Natural killer cell (primary cell): ENCODE data around the gene IL12RB2. TPM values are rescaled to one million over a fixed set of nuclear protein-coding genes. Genes with fewer than 3 reads are reported as not detected.

ENCODE experiments used
- ATAC-seq, 3 donors: fragments of 150-1000 bp in 2 of 3; fragments of 200-7000 bp in 1 of 3; cut with Tn5 transposase; 1 replicate in 1 of 3; 2 replicates in 2 of 3; pipeline ENCODE4 v1.10.0; 2021; ENCODE audit warnings: mild to moderate bottlenecking in 2 of 3, moderate library complexity in 2 of 3
- DNase-seq, 2 donors: peaks; one replicate each; pipeline versions ENCODE4 v3.0.0 to v3.0.0-alpha.2; 2013 to 2021; ENCODE audit warnings: mixed read lengths in 1 of 2
- H3K27ac ChIP-seq: one replicate; pipeline ENCODE4 v1.5.1; 2013; ENCODE audit warnings: mild to moderate bottlenecking, low read length
- H3K27me3 ChIP-seq: one replicate; pipeline ENCODE4 v1.6.1; 2013; ENCODE audit warnings: low read length; ENCODE audit not compliant: control insufficient read depth, insufficient read depth
- H3K36me3 ChIP-seq: one replicate; pipeline ENCODE4 v1.6.1; 2013; ENCODE audit warnings: low read length; ENCODE audit not compliant: control insufficient read depth, insufficient read depth
- H3K4me1 ChIP-seq: one replicate; pipeline ENCODE4 v1.6.1; 2013; ENCODE audit warnings: low read length; ENCODE audit not compliant: control insufficient read depth, insufficient read depth
- H3K4me3 ChIP-seq: one replicate; pipeline ENCODE4 v1.5.1; 2013; ENCODE audit warnings: low read length
- H3K9me3 ChIP-seq: one replicate; pipeline ENCODE4 v1.6.1; 2013; ENCODE audit warnings: low read length; ENCODE audit not compliant: control insufficient read depth, insufficient read depth
- H3K27ac Mint-ChIP-seq, 2 donors: one replicate each; pipeline ENCODE4 v1.8.0; 2022; ENCODE audit warnings: mild to moderate bottlenecking in 2 of 2, mixed read lengths in 2 of 2, moderate library complexity in 1 of 2
- H3K27me3 Mint-ChIP-seq, 2 donors: one replicate each; pipeline ENCODE4 v1.8.0; 2022; ENCODE audit warnings: low read depth in 2 of 2, mixed read lengths in 2 of 2
- H3K36me3 Mint-ChIP-seq: one replicate; pipeline ENCODE4 v1.8.0; 2022; ENCODE audit warnings: mixed read lengths
- H3K4me1 Mint-ChIP-seq, 2 donors: one replicate each; pipeline ENCODE4 v1.8.0; 2022; ENCODE audit warnings: mixed read lengths in 2 of 2
- H3K4me3 Mint-ChIP-seq: one replicate; pipeline ENCODE4 v1.8.0; 2022; ENCODE audit warnings: mild to moderate bottlenecking, moderate library complexity, mixed read lengths
- H3K9me3 Mint-ChIP-seq, 2 donors: one replicate each; pipeline ENCODE4 v1.8.0; 2022; ENCODE audit warnings: mixed read lengths in 2 of 2
- CTCF ChIP-seq: fragments of 200-600 bp; IDR thresholded peaks from one replicate; pipeline ENCODE4 v1.8.0; 2022; ENCODE audit warnings: antibody characterized with exemption
- WGBS: methylation state at CpG from one replicate; pipeline ENCODE4 v1.1.7; 2013; ENCODE audit warnings: missing lambda C conversion rate; ENCODE audit not compliant: insufficient coverage; 5-methylcytosine and 5-hydroxymethylcytosine counted together
- intact Hi-C: fragments of 100-400 bp; cut with micrococcal nuclease; formaldehyde crosslinking; loops from one replicate; pipeline ENCODE4 v1.14.2; 2022
- total RNA-seq, 4 donors: library from RNA; stranded (reverse); fragments of 120-200 nt in 1 of 4; gene quantifications; one replicate each; pipeline versions ENCODE4 v1.2.3 to v1.2.4, GENCODE V29; 2013 to 2022

Gene IL12RB2
- total RNA-seq, 3 donors from 2014 or later (not counting 1 experiment from before 2014, with no cell fraction given), result 18.2 to 51.2 (median 24.8) TPM

GRCh38 chr1:67338642-67339041 lies 31.0 kb downstream of the IL12RB2 start:
- Mint-ChIP-seq H3K36me3 (peaks cover 10% of the 10 kb centered on the region), H3K4me3 (peak overlapping the region; percentile 52), H3K27ac (peak overlapping the region; percentile 85 to 86), H3K27me3 (no peaks in the 10 kb centered on the region), H3K9me3 (peaks cover 3% of the 10 kb centered on the region in 2 donors), H3K4me1 (peaks cover 85 to 89% of the 10 kb centered on the region in 2 donors)
- intact Hi-C loops, result loop anchor here (5.0 to 10.0 kb wide), 3 partner anchors 166 to 414 kb away; partner anchors contain the start of genes DNAI4, GADD45A and MIER1
- H3K36me3 ChIP-seq, result peaks cover 15% of the 10 kb centered on the region
- H3K27ac ChIP-seq, result no peak overlapping the region
- WGBS, result 40% methylated on average over 2 of the region's 3 CpGs
- no peaks in the 10 kb centered on the region for H3K27me3 ChIP-seq
- no peak for TF ChIP-seq CTCF
- DNase-seq (no peak), ATAC-seq (peak; percentile 34 to 38 (median 36))
- no peak overlapping the region for H3K4me3 ChIP-seq
- peaks cover 60% of the 10 kb centered on the region for H3K4me1 ChIP-seq
- no peaks in the 10 kb centered on the region for H3K9me3 ChIP-seq

- Histone ChIP-seq H3K27ac (no peak overlapping the region), H3K4me1 (peaks cover 52% of the 10 kb centered on the region), H3K36me3 (peaks cover 12% of the 10 kb centered on the region), H3K4me3 (no peak overlapping the region), H3K9me3 (no peaks in the 10 kb centered on the region), H3K27me3 (no peaks in the 10 kb centered on the region)
- intact Hi-C loops, result loop anchor here (5.0 to 10.0 kb wide), 3 partner anchors 167 to 415 kb away; partner anchors contain the start of genes DNAI4, GADD45A and MIER1
- Mint-ChIP-seq H3K4me3 (peak overlapping the region; percentile 65), H3K27me3 (no peaks in the 10 kb centered on the region), H3K9me3 (peaks cover 3% of the 10 kb centered on the region in 2 donors), H3K27ac (peak overlapping the region; percentile 85 to 86), H3K36me3 (peaks cover 10% of the 10 kb centered on the region), H3K4me1 (peaks cover 80 to 84% of the 10 kb centered on the region in 2 donors)
- WGBS, result 55% methylated on average over 7 of the region's 7 CpGs
- no peak for TF ChIP-seq CTCF
- ATAC-seq, result no peak
- peak in 1 of 2 donors; percentile 31 for DNase-seq
Observed at GRCh38 chr1:67339623-67340343, 32.1 kb downstream of the IL12RB2 start.

GRCh38 chr1:67342076-67342890 lies 34.6 kb downstream of the IL12RB2 start:
- no peak overlapping the region for H3K4me3 ChIP-seq
- ATAC-seq, result peak; percentile 52 to 75 (median 57)
- intact Hi-C loops, result no loop called here
- Mint-ChIP-seq H3K36me3 (peaks cover 10% of the 10 kb centered on the region), H3K4me3 (peak overlapping the region; percentile 71), H3K27me3 (no peaks in the 10 kb centered on the region), H3K9me3 (peaks cover 3% of the 10 kb centered on the region in 2 donors), H3K4me1 (peaks cover 56 to 66% of the 10 kb centered on the region in 2 donors), H3K27ac (peak overlapping the region; percentile 85 to 86)
- H3K36me3 ChIP-seq, result peaks cover 12% of the 10 kb centered on the region
- no peaks in the 10 kb centered on the region for H3K27me3 ChIP-seq
- no peak for TF ChIP-seq CTCF
- H3K27ac ChIP-seq, result peak overlapping the region; percentile 51
- peak; percentile 35 to 40 for DNase-seq
- H3K4me1 ChIP-seq, result peaks cover 37% of the 10 kb centered on the region
- 41% methylated on average over 5 of the region's 5 CpGs for WGBS
- H3K9me3 ChIP-seq, result no peaks in the 10 kb centered on the region
